WTC11 (cell line): ENCODE results near the gene PDE8A.

Source experiments
- ARID4B ChIP-seq: sonication (generic); formaldehyde crosslinking; IDR thresholded peaks from 2 replicates; pipeline ENCODE4 v1.8.0; 2023; ENCODE audit warnings: missing genetic modification reagents, mild to moderate bottlenecking, borderline replicate concordance
- CTCF ChIP-seq: fragments of 200-600 bp; IDR thresholded peaks from 2 replicates; pipeline ENCODE4 v1.8.0; 2022; ENCODE audit warnings: antibody characterized with exemption
- FOXP1 ChIP-seq: sonication (generic); formaldehyde crosslinking; IDR thresholded peaks from 2 replicates; pipeline ENCODE4 v1.8.0; 2022; ENCODE audit warnings: missing genetic modification reagents, mild to moderate bottlenecking, moderate library complexity, borderline replicate concordance
- HMGXB4 ChIP-seq: sonication (generic); formaldehyde crosslinking; IDR thresholded peaks from 2 replicates; pipeline ENCODE4 v1.8.1; 2023; ENCODE audit warnings: mild to moderate bottlenecking, moderate library complexity, missing genetic modification reagents
- IRF1 ChIP-seq: sonication (generic); formaldehyde crosslinking; IDR thresholded peaks from 2 replicates; pipeline ENCODE4 v1.8.0; 2023; ENCODE audit warnings: missing genetic modification reagents
- ZBTB43 ChIP-seq: sonication (generic); formaldehyde crosslinking; IDR thresholded peaks from 2 replicates; pipeline ENCODE4 v1.8.1; 2023; ENCODE audit warnings: mild to moderate bottlenecking, missing genetic modification reagents
- ZNF232 ChIP-seq: sonication (generic); formaldehyde crosslinking; IDR thresholded peaks from 2 replicates; pipeline ENCODE4 v1.8.0; 2022; ENCODE audit warnings: mild to moderate bottlenecking, missing genetic modification reagents

GRCh38 chr15:84940399-84940798, 41.3 kb upstream of the PDE8A start:
- TF ChIP-seq IRF1 (CRISPR knock-in tag) (no peak), CTCF (no peak), FOXP1 (CRISPR knock-in tag) (no peak), ARID4B (CRISPR knock-in tag) (no peak), HMGXB4 (CRISPR knock-in tag) (no peak), ZBTB43 (CRISPR knock-in tag) (no peak), ZNF232 (CRISPR knock-in tag) (no peak)
